LNCaP clone FGC (cell line): ENCODE results near the gene ALPL.

Experiments used
- DNase-seq: peaks from one replicate; pipeline ENCODE4 v3.0.0-alpha.2; 2011; ENCODE audit warnings: low read depth
- H3K4me3 ChIP-seq: 2 replicates; pipeline ENCODE4 v1.5.1; 2011; ENCODE audit warnings: mild to moderate bottlenecking, low read depth, low read length, control low read depth
- CTCF ChIP-seq: IDR thresholded peaks from 2 replicates; pipeline ENCODE4 v1.5.1; 2012; ENCODE audit warnings: mild to moderate bottlenecking; ENCODE audit not compliant: control insufficient read depth, insufficient read depth; ENCODE audit errors: extremely low read depth

Gene ALPL

GRCh38 chr1:21576031-21576797 is 67.0 kb downstream of the ALPL start:
- H3K4me3 ChIP-seq = no peak overlapping the region
- DNase-seq = no peak
- no peak for TF ChIP-seq CTCF

- no peak for DNase-seq
- TF ChIP-seq CTCF = no peak
- H3K4me3 ChIP-seq = no peak overlapping the region
Measured at GRCh38 chr1:21576798-21577187, 67.6 kb downstream of the ALPL start.

GRCh38 chr1:21577324-21577723 is 68.1 kb downstream of the ALPL start:
- H3K4me3 ChIP-seq = no peak overlapping the region
- TF ChIP-seq CTCF = no peak
- no peak for DNase-seq

GRCh38 chr1:21577933-21578332 is 68.7 kb downstream of the ALPL start:
- TF ChIP-seq CTCF = no peak
- H3K4me3 ChIP-seq = no peak overlapping the region
- DNase-seq = no peak

- no peak overlapping the region for H3K4me3 ChIP-seq
- no peak for TF ChIP-seq CTCF
- DNase-seq = no peak
Measured at GRCh38 chr1:21579791-21580190, 70.6 kb downstream of the ALPL start.

- H3K4me3 ChIP-seq = no peak overlapping the region
- TF ChIP-seq CTCF = no peak
- DNase-seq = no peak
Measured at GRCh38 chr1:21584096-21584495, 74.9 kb downstream of the ALPL start.

- TF ChIP-seq CTCF = no peak
- no peak overlapping the region for H3K4me3 ChIP-seq
- DNase-seq = no peak
Measured at GRCh38 chr1:21585037-21585436, 75.8 kb downstream of the ALPL start.
